Panc1 (cell line): ENCODE measurements around the gene ETF1. TPM values are rescaled to one million over a fixed set of nuclear protein-coding genes. Genes with fewer than 3 reads are reported as not detected.

Experiments used
- ATAC-seq: fragments of 200-7000 bp; cut with Tn5 transposase; 2 replicates; pipeline ENCODE4 v1.9.1; 2020; ENCODE audit warnings: mild to moderate bottlenecking, moderate library complexity
- BruUV-seq: library from RNA; stranded (reverse); fragments of 400-500 nt; replicated peaks from 2 replicates; lab custom pipeline; 2021; lab: Mats Ljungman, UMichigan
- CTCF ChIA-PET: fragments of 300-600 bp; sonication (Branson Sonifier 250); formaldehyde crosslinking; loops from one replicate; lab custom pipeline; 2022; ENCODE audit warnings: antibody characterized with exemption; lab: Charles Lee
- POLR2A ChIA-PET: fragments of 300-600 bp; sonication (Branson Sonifier 250); formaldehyde crosslinking; loops from one replicate; lab custom pipeline; 2022; ENCODE audit warnings: antibody characterized with exemption; lab: Charles Lee
- DNase-seq: peaks from one replicate; pipeline ENCODE4 v3.0.0-alpha.2; 2010; ENCODE audit warnings: low read depth, low spot score
- H3K27ac ChIP-seq: 2 replicates; pipeline ENCODE4 v1.5.1; 2011; ENCODE audit warnings: mild to moderate bottlenecking, low read length, inconsistent platforms
- H3K27me3 ChIP-seq: fragments of 200-500 bp; sonication (Bioruptor generic); 2 replicates; pipeline ENCODE4 v1.6.0; 2014; ENCODE audit warnings: low read length, inconsistent platforms; ENCODE audit not compliant: control insufficient read depth, insufficient read depth
- H3K36me3 ChIP-seq: fragments of 200-500 bp; sonication (Bioruptor generic); 2 replicates; pipeline ENCODE4 v1.5.1; 2014; ENCODE audit warnings: inconsistent platforms, mild to moderate bottlenecking, low read length, moderate library complexity; ENCODE audit not compliant: control insufficient read depth, insufficient read depth
- H3K4me1 ChIP-seq: 2 replicates; pipeline ENCODE4 v1.5.1; 2011; ENCODE audit warnings: inconsistent platforms, mild to moderate bottlenecking, low read length, moderate library complexity; ENCODE audit not compliant: control insufficient read depth, insufficient read depth
- H3K4me3 ChIP-seq, 2 experiments: 2 replicates each; pipeline ENCODE4 v1.5.1; 2011 to 2012; ENCODE audit warnings: low read depth in 2 of 2, low read length in 2 of 2, mild to moderate bottlenecking in 2 of 2, inconsistent platforms in 1 of 2, moderate library complexity in 1 of 2
- H3K9me3 ChIP-seq: fragments of 200-500 bp; sonication (Bioruptor generic); 2 replicates; pipeline ENCODE4 v1.5.1; 2014; ENCODE audit warnings: low read depth, mild to moderate bottlenecking, inconsistent platforms, low read length, moderate library complexity; ENCODE audit not compliant: control insufficient read depth, insufficient read depth
- CTCF ChIP-seq: fragments of 450-650 bp; IDR thresholded peaks from 2 replicates; pipeline ENCODE4 v1.5.1; 2017; ENCODE audit warnings: mild to moderate bottlenecking
- POLR2AphosphoS5 ChIP-seq: IDR thresholded peaks from 2 replicates; pipeline ENCODE4 v1.6.1; 2012; ENCODE audit warnings: mild to moderate bottlenecking, low read depth, low read length, moderate library complexity
- REST ChIP-seq, 2 experiments: IDR thresholded peaks; 2 replicates each; pipeline ENCODE4 v1.6.1; 2011 to 2012; ENCODE audit warnings: low read depth in 2 of 2, control low read depth in 1 of 2, low read length in 1 of 2, mild to moderate bottlenecking in 1 of 2, moderate library complexity in 1 of 2; ENCODE audit not compliant: insufficient read depth in 1 of 2
- SIN3A ChIP-seq: IDR thresholded peaks from 2 replicates; pipeline ENCODE4 v1.6.1; 2012; ENCODE audit warnings: low read depth, mild to moderate bottlenecking, low read length, moderate library complexity, borderline replicate concordance; ENCODE audit not compliant: insufficient read depth
- TCF7L2 ChIP-seq: IDR thresholded peaks from 2 replicates; pipeline ENCODE4 v1.6.1; 2011; ENCODE audit warnings: mild to moderate bottlenecking, low read depth, low read length, inconsistent platforms
- in situ Hi-C: cut with HindIII; loops from 2 replicates; pipeline ENCODE4 v1.10.0; 2016; ENCODE audit warnings: low sequenced_read_pairs, low pct_unique_long_range_greater_than_20kb
- intact Hi-C: fragments of 100-400 bp; cut with micrococcal nuclease; formaldehyde crosslinking; loops from one replicate; pipeline ENCODE4 v1.10.0; 2022; ENCODE audit not compliant: unreplicated experiment
- total RNA-seq: library from RNA; stranded (reverse); gene quantifications from one replicate; pipeline ENCODE4 v1.2.1, GENCODE V29; 2021; ENCODE audit not compliant: unreplicated experiment

Gene ETF1
- total RNA-seq, 1 experiment from 2014 or later = 168 TPM

- ChIA-PET CTCF (no interaction called here), POLR2A (no interaction called here)
- H3K4me3 ChIP-seq = no peak overlapping the region
- DNase-seq (no peak), ATAC-seq (no peak)
- in situ Hi-C loops (no loop called here), intact Hi-C loops (no loop called here)
- BruUV-seq = no TSS peak
- H3K4me1 ChIP-seq = peaks cover 4% of the 10 kb centered on the region; the same call in 1 of the 2 replicates
- no peaks in the 10 kb centered on the region for H3K36me3 ChIP-seq
- TF ChIP-seq REST (IDR thresholded peaks at IDR 0.05; ENCODE audit: insufficient read depth in 1 of 2, low read depth in 2 of 2, low read length in 1 of 2) (no peak), TCF7L2 (no peak), SIN3A (no peak), CTCF (no peak), POLR2AphosphoS5 (no peak)
- H3K27me3 ChIP-seq = no peaks in the 10 kb centered on the region
- no peaks in the 10 kb centered on the region for H3K9me3 ChIP-seq
- H3K27ac ChIP-seq = no peak overlapping the region
Measured at GRCh38 chr5:138490648-138491283, 52.3 kb downstream of the ETF1 start.

GRCh38 chr5:138489683-138490061, 53.4 kb downstream of the ETF1 start:
- H3K27ac ChIP-seq = no peak overlapping the region
- ChIA-PET POLR2A (no interaction called here), CTCF (no interaction called here)
- H3K36me3 ChIP-seq = no peaks in the 10 kb centered on the region
- no peaks in the 10 kb centered on the region for H3K27me3 ChIP-seq
- peaks cover 4% of the 10 kb centered on the region; the same call in 1 of the 2 replicates for H3K4me1 ChIP-seq
- DNase-seq = no peak
- no TSS peak for BruUV-seq
- no peak overlapping the region for H3K4me3 ChIP-seq
- intact Hi-C loops (no loop called here), in situ Hi-C loops (no loop called here)
- no peak for ATAC-seq
- no peak for TF ChIP-seq SIN3A
- TF ChIP-seq REST (IDR thresholded peaks at IDR 0.05; ENCODE audit: insufficient read depth in 1 of 2, low read depth in 2 of 2, low read length in 1 of 2) = no peak
- TF ChIP-seq CTCF = no peak
- no peak for TF ChIP-seq POLR2AphosphoS5
- no peak for TF ChIP-seq TCF7L2
- H3K9me3 ChIP-seq = no peaks in the 10 kb centered on the region
